ENCODE measurements around the gene MRM1. TPM values are rescaled to one million over a fixed set of nuclear protein-coding genes. Genes with fewer than 3 reads are reported as not detected.

Gene MRM1
- total and polyA plus RNA-seq, 9 of the 15 experiments (the other 6 are each of a cell fraction or from before 2014, with no cell fraction given), result 0.61 to 28.4 (median 21.5) TPM

DNA sequence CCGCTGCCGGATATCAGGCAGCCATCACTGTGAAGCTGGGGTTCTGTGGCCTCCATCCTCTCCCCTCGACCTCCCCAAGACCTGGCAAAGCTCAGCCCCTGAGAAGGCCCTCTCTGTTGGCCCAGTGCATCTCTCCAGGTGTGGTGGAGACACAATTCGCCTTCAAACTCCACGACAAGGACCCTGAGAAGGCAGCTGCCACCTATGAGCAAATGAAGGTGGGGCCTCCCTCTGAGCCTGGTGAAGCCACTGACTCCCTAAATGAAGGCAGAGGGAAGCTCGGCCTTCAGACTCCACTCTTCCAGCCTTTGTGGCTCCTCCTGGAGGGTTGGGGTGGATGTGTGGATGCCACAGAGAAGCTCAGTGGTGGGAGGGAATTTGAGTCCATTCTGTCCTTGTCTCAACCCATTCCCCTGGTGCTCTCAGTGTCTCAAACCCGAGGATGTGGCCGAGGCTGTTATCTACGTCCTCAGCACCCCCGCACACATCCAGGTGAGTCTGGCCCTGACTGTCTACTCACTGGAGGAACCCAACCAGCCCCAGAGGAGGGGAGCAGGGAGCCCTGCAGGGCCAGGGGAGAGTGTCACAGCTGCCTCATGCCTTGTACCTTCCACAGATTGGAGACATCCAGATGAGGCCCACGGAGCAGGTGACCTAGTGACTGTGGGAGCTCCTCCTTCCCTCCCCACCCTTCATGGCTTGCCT, 1.7 kb upstream of the MRM1 start (continued):
- TF ChIP-seq CTBP1 (IDR thresholded peaks at IDR 0.05; ENCODE audit: borderline replicate concordance), result peak; percentile 59
- no peak for TF ChIP-seq FOXK1 (CRISPR knock-in tag; IDR thresholded peaks at IDR 0.05; ENCODE audit: borderline replicate concordance)
- TF ChIP-seq EP400 (IDR thresholded peaks at IDR 0.05), result no peak
- TF ChIP-seq POLR2A (conservative IDR thresholded peaks at IDR 0.05), result peak; percentile 29; the same call in 1 of the 2 replicates
- TF ChIP-seq BCL6 (CRISPR knock-in tag; IDR thresholded peaks at IDR 0.05), result no peak
- no peak for TF ChIP-seq MAFK (IDR thresholded peaks at IDR 0.05; ENCODE audit: low read length)
- TF ChIP-seq GTF2E2 (tag; IDR thresholded peaks at IDR 0.05), result no peak
- TF ChIP-seq, protein P1, sequence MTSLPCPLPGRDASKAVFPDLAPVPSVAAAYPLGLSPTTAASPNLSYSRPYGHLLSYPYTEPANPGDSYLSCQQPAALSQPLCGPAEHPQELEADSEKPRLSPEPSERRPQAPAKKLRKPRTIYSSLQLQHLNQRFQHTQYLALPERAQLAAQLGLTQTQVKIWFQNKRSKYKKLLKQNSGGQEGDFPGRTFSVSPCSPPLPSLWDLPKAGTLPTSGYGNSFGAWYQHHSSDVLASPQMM (CRISPR knock-in tag; IDR thresholded peaks at IDR 0.05), result no peak
- TF ChIP-seq RB1 (IDR thresholded peaks at IDR 0.05; ENCODE audit: low read depth), result no peak
- no peak for TF ChIP-seq SIX5 (IDR thresholded peaks at IDR 0.05; ENCODE audit: borderline replicate concordance in 1 of 2, insufficient read depth in 1 of 2, low read depth in 1 of 2, low read length in 2 of 2)
- TF ChIP-seq ZBTB7A (IDR thresholded peaks at IDR 0.05; ENCODE audit: borderline replicate concordance, control insufficient read depth, low read depth, low read length), result no peak
- TF ChIP-seq, protein P2, sequence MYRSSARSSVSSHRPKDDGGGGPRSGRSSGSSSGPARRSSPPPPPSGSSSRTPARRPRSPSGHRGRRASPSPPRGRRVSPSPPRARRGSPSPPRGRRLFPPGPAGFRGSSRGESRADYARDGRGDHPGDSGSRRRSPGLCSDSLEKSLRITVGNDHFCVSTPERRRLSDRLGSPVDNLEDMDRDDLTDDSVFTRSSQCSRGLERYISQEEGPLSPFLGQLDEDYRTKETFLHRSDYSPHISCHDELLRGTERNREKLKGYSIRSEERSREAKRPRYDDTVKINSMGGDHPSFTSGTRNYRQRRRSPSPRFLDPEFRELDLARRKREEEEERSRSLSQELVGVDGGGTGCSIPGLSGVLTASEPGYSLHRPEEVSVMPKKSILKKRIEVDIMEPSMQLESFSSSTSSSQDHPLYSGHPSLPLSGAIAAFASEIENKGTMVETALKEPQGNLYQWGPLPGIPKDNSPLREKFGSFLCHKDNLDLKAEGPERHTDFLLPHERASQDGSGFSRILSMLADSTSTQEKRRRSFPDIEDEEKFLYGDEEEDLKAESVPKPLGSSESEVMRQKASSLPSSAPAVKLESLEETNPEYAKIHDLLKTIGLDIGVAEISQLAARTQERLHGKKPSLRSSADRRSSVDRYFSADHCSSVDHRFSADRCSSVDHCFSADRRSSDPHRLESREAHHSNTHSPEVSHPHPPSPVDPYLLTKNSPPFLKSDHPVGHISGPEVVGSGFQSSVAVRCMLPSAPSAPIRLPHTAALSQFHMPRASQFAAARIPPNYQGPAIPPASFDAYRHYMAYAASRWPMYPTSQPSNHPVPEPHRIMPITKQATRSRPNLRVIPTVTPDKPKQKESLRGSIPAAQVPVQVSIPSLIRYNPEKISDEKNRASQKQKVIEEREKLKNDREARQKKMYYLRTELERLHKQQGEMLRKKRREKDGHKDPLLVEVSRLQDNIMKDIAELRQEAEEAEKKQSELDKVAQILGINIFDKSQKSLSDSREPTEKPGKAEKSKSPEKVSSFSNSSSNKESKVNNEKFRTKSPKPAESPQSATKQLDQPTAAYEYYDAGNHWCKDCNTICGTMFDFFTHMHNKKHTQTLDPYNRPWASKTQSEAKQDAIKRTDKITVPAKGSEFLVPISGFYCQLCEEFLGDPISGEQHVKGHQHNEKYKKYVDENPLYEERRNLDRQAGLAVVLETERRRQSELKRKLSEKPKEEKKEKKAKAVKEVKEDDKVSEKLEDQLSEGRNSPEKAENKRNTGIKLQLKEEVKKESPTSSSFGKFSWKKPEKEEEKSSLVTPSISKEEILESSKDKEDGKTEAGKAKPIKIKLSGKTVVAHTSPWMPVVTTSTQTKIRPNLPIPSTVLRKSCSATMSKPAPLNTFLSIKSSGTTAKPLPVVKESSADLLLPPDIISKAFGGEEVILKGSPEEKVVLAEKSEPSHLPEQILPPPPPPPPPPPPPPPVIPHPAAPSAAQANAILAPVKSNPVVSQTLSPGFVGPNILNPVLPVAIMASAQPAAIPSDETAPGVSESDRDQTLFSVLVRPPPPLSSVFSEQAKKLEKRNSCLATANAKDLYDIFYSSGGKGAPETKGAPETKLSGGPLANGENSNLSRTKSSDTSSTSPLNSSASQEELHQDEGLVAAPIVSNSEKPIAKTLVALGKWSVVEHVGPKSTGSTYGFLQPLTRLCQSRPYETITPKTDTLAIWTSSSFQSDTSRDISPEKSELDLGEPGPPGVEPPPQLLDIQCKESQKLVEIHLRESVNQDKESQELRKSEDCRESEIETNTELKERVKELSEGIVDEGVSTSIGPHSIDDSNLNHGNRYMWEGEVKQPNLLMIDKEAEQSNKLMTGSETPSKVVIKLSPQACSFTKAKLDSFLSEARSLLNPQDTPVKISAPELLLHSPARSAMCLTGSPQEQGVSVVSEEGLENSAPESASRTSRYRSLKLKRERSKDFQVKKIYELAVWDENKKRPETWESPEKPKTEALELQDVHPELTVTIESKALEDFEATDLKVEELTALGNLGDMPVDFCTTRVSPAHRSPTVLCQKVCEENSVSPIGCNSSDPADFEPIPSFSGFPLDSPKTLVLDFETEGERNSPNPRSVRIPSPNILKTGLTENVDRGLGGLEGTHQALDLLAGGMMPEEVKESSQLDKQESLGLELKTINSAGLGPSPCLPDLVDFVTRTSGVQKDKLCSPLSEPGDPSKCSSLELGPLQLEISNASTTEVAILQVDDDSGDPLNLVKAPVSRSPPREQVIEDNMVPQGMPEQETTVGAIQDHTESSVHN (IDR thresholded peaks at IDR 0.05; ENCODE audit: borderline replicate concordance in 1 of 2, low read depth in 1 of 2), result no peak
- TF ChIP-seq, protein P3, sequence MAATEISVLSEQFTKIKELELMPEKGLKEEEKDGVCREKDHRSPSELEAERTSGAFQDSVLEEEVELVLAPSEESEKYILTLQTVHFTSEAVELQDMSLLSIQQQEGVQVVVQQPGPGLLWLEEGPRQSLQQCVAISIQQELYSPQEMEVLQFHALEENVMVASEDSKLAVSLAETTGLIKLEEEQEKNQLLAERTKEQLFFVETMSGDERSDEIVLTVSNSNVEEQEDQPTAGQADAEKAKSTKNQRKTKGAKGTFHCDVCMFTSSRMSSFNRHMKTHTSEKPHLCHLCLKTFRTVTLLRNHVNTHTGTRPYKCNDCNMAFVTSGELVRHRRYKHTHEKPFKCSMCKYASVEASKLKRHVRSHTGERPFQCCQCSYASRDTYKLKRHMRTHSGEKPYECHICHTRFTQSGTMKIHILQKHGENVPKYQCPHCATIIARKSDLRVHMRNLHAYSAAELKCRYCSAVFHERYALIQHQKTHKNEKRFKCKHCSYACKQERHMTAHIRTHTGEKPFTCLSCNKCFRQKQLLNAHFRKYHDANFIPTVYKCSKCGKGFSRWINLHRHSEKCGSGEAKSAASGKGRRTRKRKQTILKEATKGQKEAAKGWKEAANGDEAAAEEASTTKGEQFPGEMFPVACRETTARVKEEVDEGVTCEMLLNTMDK (IDR thresholded peaks at IDR 0.05; ENCODE audit: borderline replicate concordance, insufficient read depth, low read depth, low read length, poor library complexity, severe bottlenecking), result peak; percentile 22
- TF ChIP-seq SUPT5H (IDR thresholded peaks at IDR 0.05), result 0 out of 2 replicates have a peak, but pooled peaks have one; percentile 15
- no peak for TF ChIP-seq NBN (IDR thresholded peaks at IDR 0.05; ENCODE audit: low read depth)
- no peak for TF ChIP-seq ZNF785 (CRISPR knock-in tag; IDR thresholded peaks at IDR 0.05)
- TF ChIP-seq NR4A1 (CRISPR knock-in tag; IDR thresholded peaks at IDR 0.05), result no peak
- TF ChIP-seq NR4A1 (tag; IDR thresholded peaks at IDR 0.05), result no peak
- no peak for TF ChIP-seq POLR2H (tag; IDR thresholded peaks at IDR 0.05; ENCODE audit: low read depth)
